HepG2 (cell line): ENCODE data around the gene LAMC3. TPM values are rescaled to one million over a fixed set of nuclear protein-coding genes. Genes with fewer than 3 reads are reported as not detected.

Experiments used
- BCL6 ChIP-seq: IDR thresholded peaks from 2 replicates; pipeline ENCODE4 v1.6.1; 2016; ENCODE audit warnings: missing genetic modification reagents, missing compliant biosample characterization
- CBX1 ChIP-seq: IDR thresholded peaks from one replicate; pipeline ENCODE4 v1.6.1; 2016; ENCODE audit warnings: antibody characterized with exemption, low read depth
- CBX2 ChIP-seq, 2 experiments: fragments of 200-600 bp in 1 of 2; sonication (generic); formaldehyde crosslinking in 1 of 2; IDR thresholded peaks; 2 replicates each; pipeline versions ENCODE4 v1.7.0 to v1.8.1; 2018 to 2022; ENCODE audit warnings: low read depth in 2 of 2, low read length in 1 of 2, mild to moderate bottlenecking in 1 of 2, missing genetic modification reagents in 1 of 2
- GLI4 ChIP-seq: sonication (generic); formaldehyde crosslinking; IDR thresholded peaks from 2 replicates; pipeline ENCODE4 v1.5.1; 2020; ENCODE audit warnings: missing genetic modification reagents, mild to moderate bottlenecking, moderate library complexity, borderline replicate concordance
- MYC ChIP-seq: sonication (generic); formaldehyde crosslinking; IDR thresholded peaks from 2 replicates; pipeline ENCODE4 v1.9.0; 2021; ENCODE audit warnings: missing genetic modification reagents, borderline replicate concordance
- PHF5A ChIP-seq: IDR thresholded peaks from one replicate; pipeline ENCODE4 v1.6.1; 2018; ENCODE audit warnings: low read depth, missing genetic modification reagents; ENCODE audit not compliant: unreplicated experiment
- TCF7 ChIP-seq: sonication (generic); IDR thresholded peaks from 2 replicates; pipeline ENCODE4 v1.6.1; 2016; ENCODE audit warnings: antibody characterized with exemption, low read depth
- THYN1 ChIP-seq: sonication (generic); formaldehyde crosslinking; IDR thresholded peaks from 2 replicates; pipeline ENCODE4 v1.8.1; 2023; ENCODE audit warnings: low read depth, mild to moderate bottlenecking, moderate library complexity, missing genetic modification reagents, borderline replicate concordance
- ZNF20 ChIP-seq: sonication (generic); formaldehyde crosslinking; IDR thresholded peaks from 2 replicates; pipeline ENCODE4 v1.4.0; 2020; ENCODE audit warnings: mild to moderate bottlenecking, moderate library complexity, missing genetic modification reagents
- ZNF317 ChIP-seq: sonication (generic); formaldehyde crosslinking; IDR thresholded peaks from 2 replicates; pipeline ENCODE4 v1.5.0; 2020; ENCODE audit warnings: mild to moderate bottlenecking, missing genetic modification reagents
- ZNF552 ChIP-seq: sonication (generic); formaldehyde crosslinking; IDR thresholded peaks from 2 replicates; pipeline ENCODE4 v1.9.0; 2022; ENCODE audit warnings: missing genetic modification reagents, mild to moderate bottlenecking, borderline replicate concordance
- polyA plus RNA-seq, 8 experiments: library from polyadenylated mRNA; depleted of rRNA in 3 of 8; stranded (reverse) in 7 of 8; unstranded in 1 of 8; fragments of >200 nt; fragmentation: Illumina TruSeq in 4 of 8; extraction: Trizol in 4 of 8; gene quantifications; 2 replicates each; pipeline versions ENCODE4 v1.2.1 to v1.2.3, GENCODE V29; 2011 to 2016; ENCODE audit warnings: low read depth in 4 of 8, missing spikeins in 1 of 8, mixed read lengths in 1 of 8; ENCODE audit not compliant: insufficient read depth in 1 of 8
- total RNA-seq, 5 experiments: library from RNA; depleted of rRNA; stranded (reverse); fragments of >200 nt; fragmentation: Illumina TruSeq; extraction: Trizol; gene quantifications; 2 replicates each; pipeline ENCODE4 v1.2.3, GENCODE V29; 2016; ENCODE audit warnings: low read depth in 1 of 5
- TF ChIP-seq, protein P1 (sequence below): sonication (generic); formaldehyde crosslinking; IDR thresholded peaks from 2 replicates; pipeline ENCODE4 v1.4.0; 2020; ENCODE audit warnings: missing genetic modification reagents, borderline replicate concordance
- TF ChIP-seq, protein P2 (sequence below): sonication (generic); formaldehyde crosslinking; IDR thresholded peaks from 2 replicates; pipeline ENCODE4 v1.4.0; 2020; ENCODE audit warnings: mild to moderate bottlenecking, missing genetic modification reagents
- TF ChIP-seq, protein P3 (sequence below): sonication (generic); formaldehyde crosslinking; IDR thresholded peaks from 2 replicates; pipeline ENCODE4 v1.4.0; 2020; ENCODE audit warnings: missing genetic modification reagents
- TF ChIP-seq, protein P4 (sequence below): sonication (generic); formaldehyde crosslinking; IDR thresholded peaks from 2 replicates; pipeline ENCODE4 v1.4.0; 2020; ENCODE audit warnings: missing genetic modification reagents, mild to moderate bottlenecking, borderline replicate concordance
- TF ChIP-seq, protein P5 (sequence below): sonication (generic); formaldehyde crosslinking; IDR thresholded peaks from 2 replicates; pipeline ENCODE4 v1.5.0; 2020; ENCODE audit warnings: missing genetic modification reagents

Gene LAMC3
- total and polyA plus RNA-seq, 2 of the 13 experiments (the other 11 are each of a cell fraction or from before 2014, with no cell fraction given): 0.07 to 0.57 TPM

DNA sequence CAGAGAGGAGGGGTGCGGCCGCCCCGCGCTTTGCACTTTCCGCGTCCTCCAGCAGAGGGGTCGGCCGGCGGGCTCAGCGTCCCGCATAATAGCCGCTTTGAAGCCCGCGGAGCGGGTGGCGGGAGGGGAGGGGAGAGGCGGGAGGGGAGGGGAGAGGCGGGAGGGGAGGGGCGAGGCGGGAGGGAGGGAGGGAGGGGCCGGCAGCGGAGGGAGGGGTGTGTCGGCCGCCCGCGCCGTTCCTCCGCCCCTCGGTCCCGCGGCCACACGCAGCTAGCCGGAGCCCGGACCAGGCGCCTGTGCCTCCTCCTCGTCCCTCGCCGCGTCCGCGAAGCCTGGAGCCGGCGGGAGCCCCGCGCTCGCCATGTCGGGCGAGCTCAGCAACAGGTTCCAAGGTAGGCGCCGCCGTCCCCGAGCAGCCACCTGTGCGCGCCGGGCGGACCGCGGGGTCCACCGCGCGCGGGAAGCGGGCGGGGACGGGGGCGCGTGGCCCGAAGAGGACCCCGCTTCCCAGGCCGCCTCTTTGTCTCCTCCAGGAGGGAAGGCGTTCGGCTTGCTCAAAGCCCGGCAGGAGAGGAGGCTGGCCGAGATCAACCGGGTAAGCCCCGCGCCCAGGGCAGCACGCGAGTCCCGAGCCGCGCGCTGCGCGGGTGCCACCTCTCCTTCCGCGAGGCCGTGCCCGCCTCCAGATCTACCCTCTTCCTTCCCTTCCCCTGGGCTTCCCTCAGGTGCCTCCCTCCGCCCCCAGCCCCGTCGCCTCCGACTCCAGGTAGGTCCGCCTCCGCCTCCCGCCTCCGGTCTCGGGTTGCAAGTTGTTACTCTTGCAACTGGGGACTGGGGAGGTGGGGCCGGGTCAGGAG lies 87.5 kb downstream of the LAMC3 start, which contains the start of gene AIF1L (continued):
- no peak for TF ChIP-seq THYN1
- TF ChIP-seq CBX1: no peak
- no peak for TF ChIP-seq TCF7
- no peak for TF ChIP-seq MYC (CRISPR knock-in tag)
- no peak for TF ChIP-seq PHF5A
- no peak for TF ChIP-seq CBX2 (IDR thresholded peaks at IDR 0.05; ENCODE audit: low read depth, low read length)
- peak; percentile 52; the same call in 1 of the 2 replicates for TF ChIP-seq CBX2 (CRISPR knock-in tag; IDR thresholded peaks at IDR 0.05; ENCODE audit: low read depth)
- TF ChIP-seq BCL6: peak; percentile 65
- no peak for TF ChIP-seq ZNF20 (CRISPR knock-in tag)
- TF ChIP-seq, protein P1, sequence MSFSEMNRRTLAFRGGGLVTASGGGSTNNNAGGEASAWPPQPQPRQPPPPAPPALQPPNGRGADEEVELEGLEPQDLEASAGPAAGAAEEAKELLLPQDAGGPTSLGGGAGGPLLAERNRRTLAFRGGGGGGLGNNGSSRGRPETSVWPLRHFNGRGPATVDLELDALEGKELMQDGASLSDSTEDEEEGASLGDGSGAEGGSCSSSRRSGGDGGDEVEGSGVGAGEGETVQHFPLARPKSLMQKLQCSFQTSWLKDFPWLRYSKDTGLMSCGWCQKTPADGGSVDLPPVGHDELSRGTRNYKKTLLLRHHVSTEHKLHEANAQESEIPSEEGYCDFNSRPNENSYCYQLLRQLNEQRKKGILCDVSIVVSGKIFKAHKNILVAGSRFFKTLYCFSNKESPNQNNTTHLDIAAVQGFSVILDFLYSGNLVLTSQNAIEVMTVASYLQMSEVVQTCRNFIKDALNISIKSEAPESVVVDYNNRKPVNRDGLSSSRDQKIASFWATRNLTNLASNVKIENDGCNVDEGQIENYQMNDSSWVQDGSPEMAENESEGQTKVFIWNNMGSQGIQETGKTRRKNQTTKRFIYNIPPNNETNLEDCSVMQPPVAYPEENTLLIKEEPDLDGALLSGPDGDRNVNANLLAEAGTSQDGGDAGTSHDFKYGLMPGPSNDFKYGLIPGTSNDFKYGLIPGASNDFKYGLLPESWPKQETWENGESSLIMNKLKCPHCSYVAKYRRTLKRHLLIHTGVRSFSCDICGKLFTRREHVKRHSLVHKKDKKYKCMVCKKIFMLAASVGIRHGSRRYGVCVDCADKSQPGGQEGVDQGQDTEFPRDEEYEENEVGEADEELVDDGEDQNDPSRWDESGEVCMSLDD (CRISPR knock-in tag): no peak
- TF ChIP-seq, protein P2, sequence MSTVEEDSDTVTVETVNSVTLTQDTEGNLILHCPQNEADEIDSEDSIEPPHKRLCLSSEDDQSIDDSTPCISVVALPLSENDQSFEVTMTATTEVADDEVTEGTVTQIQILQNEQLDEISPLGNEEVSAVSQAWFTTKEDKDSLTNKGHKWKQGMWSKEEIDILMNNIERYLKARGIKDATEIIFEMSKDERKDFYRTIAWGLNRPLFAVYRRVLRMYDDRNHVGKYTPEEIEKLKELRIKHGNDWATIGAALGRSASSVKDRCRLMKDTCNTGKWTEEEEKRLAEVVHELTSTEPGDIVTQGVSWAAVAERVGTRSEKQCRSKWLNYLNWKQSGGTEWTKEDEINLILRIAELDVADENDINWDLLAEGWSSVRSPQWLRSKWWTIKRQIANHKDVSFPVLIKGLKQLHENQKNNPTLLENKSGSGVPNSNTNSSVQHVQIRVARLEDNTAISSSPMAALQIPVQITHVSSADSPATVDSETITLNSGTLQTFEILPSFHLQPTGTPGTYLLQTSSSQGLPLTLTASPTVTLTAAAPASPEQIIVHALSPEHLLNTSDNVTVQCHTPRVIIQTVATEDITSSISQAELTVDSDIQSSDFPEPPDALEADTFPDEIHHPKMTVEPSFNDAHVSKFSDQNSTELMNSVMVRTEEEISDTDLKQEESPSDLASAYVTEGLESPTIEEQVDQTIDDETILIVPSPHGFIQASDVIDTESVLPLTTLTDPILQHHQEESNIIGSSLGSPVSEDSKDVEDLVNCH (CRISPR knock-in tag): no peak
- 0 out of 2 replicates have a peak, but pooled peaks have one; percentile 40 for TF ChIP-seq GLI4 (CRISPR knock-in tag)
- no peak for TF ChIP-seq ZNF552
- TF ChIP-seq ZNF317 (CRISPR knock-in tag): no peak
- TF ChIP-seq, protein P3, sequence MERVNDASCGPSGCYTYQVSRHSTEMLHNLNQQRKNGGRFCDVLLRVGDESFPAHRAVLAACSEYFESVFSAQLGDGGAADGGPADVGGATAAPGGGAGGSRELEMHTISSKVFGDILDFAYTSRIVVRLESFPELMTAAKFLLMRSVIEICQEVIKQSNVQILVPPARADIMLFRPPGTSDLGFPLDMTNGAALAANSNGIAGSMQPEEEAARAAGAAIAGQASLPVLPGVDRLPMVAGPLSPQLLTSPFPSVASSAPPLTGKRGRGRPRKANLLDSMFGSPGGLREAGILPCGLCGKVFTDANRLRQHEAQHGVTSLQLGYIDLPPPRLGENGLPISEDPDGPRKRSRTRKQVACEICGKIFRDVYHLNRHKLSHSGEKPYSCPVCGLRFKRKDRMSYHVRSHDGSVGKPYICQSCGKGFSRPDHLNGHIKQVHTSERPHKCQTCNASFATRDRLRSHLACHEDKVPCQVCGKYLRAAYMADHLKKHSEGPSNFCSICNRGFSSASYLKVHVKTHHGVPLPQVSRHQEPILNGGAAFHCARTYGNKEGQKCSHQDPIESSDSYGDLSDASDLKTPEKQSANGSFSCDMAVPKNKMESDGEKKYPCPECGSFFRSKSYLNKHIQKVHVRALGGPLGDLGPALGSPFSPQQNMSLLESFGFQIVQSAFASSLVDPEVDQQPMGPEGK (CRISPR knock-in tag): 0 out of 2 replicates have a peak, but pooled peaks have one; percentile 4
- TF ChIP-seq, protein P4, sequence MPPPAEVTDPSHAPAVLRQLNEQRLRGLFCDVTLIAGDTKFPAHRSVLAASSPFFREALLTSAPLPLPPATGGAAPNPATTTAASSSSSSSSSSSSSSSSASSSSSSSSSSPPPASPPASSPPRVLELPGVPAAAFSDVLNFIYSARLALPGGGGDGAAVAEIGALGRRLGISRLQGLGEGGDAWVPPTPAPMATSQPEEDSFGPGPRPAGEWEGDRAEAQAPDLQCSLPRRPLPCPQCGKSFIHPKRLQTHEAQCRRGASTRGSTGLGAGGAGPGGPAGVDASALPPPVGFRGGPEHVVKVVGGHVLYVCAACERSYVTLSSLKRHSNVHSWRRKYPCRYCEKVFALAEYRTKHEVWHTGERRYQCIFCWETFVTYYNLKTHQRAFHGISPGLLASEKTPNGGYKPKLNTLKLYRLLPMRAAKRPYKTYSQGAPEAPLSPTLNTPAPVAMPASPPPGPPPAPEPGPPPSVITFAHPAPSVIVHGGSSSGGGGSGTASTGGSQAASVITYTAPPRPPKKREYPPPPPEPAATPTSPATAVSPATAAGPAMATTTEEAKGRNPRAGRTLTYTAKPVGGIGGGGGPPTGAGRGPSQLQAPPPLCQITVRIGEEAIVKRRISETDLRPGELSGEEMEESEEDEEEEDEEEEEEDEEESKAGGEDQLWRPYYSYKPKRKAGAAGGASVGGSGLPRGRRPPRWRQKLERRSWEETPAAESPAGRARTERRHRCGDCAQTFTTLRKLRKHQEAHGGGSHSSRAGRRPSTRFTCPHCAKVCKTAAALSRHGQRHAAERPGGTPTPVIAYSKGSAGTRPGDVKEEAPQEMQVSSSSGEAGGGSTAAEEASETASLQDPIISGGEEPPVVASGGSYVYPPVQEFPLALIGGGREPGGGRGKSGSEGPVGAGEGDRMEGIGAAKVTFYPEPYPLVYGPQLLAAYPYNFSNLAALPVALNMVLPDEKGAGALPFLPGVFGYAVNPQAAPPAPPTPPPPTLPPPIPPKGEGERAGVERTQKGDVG (CRISPR knock-in tag): no peak
- TF ChIP-seq, protein P5, sequence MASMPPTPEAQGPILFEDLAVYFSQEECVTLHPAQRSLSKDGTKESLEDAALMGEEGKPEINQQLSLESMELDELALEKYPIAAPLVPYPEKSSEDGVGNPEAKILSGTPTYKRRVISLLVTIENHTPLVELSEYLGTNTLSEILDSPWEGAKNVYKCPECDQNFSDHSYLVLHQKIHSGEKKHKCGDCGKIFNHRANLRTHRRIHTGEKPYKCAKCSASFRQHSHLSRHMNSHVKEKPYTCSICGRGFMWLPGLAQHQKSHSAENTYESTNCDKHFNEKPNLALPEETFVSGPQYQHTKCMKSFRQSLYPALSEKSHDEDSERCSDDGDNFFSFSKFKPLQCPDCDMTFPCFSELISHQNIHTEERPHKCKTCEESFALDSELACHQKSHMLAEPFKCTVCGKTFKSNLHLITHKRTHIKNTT (CRISPR knock-in tag): no peak
